UCSD-AML1 (cell line): Measurements from ENCODE around the gene SLMAP.

Source experiments
- DNase-seq: peaks from one replicate; lab custom pipeline; 2025; ENCODE audit not compliant: unreplicated experiment; lab: John Stamatoyannopoulos, UW

SLMAP gene

GRCh38 chr3:57959423-57960173 is 203.5 kb downstream of the SLMAP start:
- peak; percentile 37 for DNase-seq

- no peak for DNase-seq
These were observed 204.0 kb downstream of the SLMAP start for GRCh38 chr3:57960174-57960505.

GRCh38 chr3:57961177-57961827 is 205.2 kb downstream of the SLMAP start:
- DNase-seq, result no peak

GRCh38 chr3:57961828-57962447 is 205.8 kb downstream of the SLMAP start:
- no peak for DNase-seq

- no peak for DNase-seq
These were observed 206.3 kb downstream of the SLMAP start for GRCh38 chr3:57962448-57962834.

- no peak for DNase-seq
These were observed 207.8 kb downstream of the SLMAP start for GRCh38 chr3:57963811-57964346.

- no peak for DNase-seq
These were observed 210.7 kb downstream of the SLMAP start for GRCh38 chr3:57966829-57967228.

GRCh38 chr3:57967590-57967989 is 211.5 kb downstream of the SLMAP start:
- no peak for DNase-seq

GRCh38 chr3:57968501-57968900 is 212.4 kb downstream of the SLMAP start:
- no peak for DNase-seq

- DNase-seq, result no peak
These were observed 215.9 kb downstream of the SLMAP start for GRCh38 chr3:57971975-57972374.

- DNase-seq, result no peak
These were observed 216.5 kb downstream of the SLMAP start for GRCh38 chr3:57972531-57973111.

- no peak for DNase-seq
These were observed 217.8 kb downstream of the SLMAP start for GRCh38 chr3:57973715-57974477.

- DNase-seq, result no peak
These were observed 218.8 kb downstream of the SLMAP start for GRCh38 chr3:57974796-57975388.

GRCh38 chr3:57977818-57978235 is 221.7 kb downstream of the SLMAP start:
- DNase-seq, result no peak

- no peak for DNase-seq
These were observed 222.2 kb downstream of the SLMAP start for GRCh38 chr3:57978316-57978715.
